Duodenal mucosa (tissue), 2 donors: Measurements from ENCODE around the gene SLC17A8.

Experiments
- H3K27ac ChIP-seq: one replicate; pipeline ENCODE4 v1.7.0; 2013; ENCODE audit warnings: low read depth, low read length
- H3K27me3 ChIP-seq, 2 donors: one replicate each; pipeline ENCODE4 v1.7.0; 2013; ENCODE audit warnings: low read length in 2 of 2, control low read depth in 1 of 2; ENCODE audit not compliant: insufficient read depth in 2 of 2, control insufficient read depth in 1 of 2
- H3K36me3 ChIP-seq, 2 donors: one replicate each; pipeline ENCODE4 v1.7.0; 2013; ENCODE audit warnings: low read length in 2 of 2, control low read depth in 1 of 2; ENCODE audit not compliant: insufficient read depth in 2 of 2, control insufficient read depth in 1 of 2
- H3K4me1 ChIP-seq, 2 donors: one replicate each; pipeline ENCODE4 v1.7.0; 2013; ENCODE audit warnings: low read length in 2 of 2, control low read depth in 1 of 2; ENCODE audit not compliant: insufficient read depth in 2 of 2, control insufficient read depth in 1 of 2
- H3K4me3 ChIP-seq, 2 donors: one replicate each; pipeline ENCODE4 v1.7.0; 2013; ENCODE audit warnings: low read length in 2 of 2, low read depth in 1 of 2
- H3K9ac ChIP-seq, 2 donors: one replicate each; pipeline ENCODE4 v1.7.0; 2013; ENCODE audit warnings: low read length in 2 of 2, low read depth in 1 of 2
- H3K9me3 ChIP-seq, 2 donors: one replicate each; pipeline ENCODE4 v1.7.0; 2013; ENCODE audit warnings: low read length in 2 of 2, control low read depth in 1 of 2; ENCODE audit not compliant: control insufficient read depth in 1 of 2

SLC17A8 gene

DNA sequence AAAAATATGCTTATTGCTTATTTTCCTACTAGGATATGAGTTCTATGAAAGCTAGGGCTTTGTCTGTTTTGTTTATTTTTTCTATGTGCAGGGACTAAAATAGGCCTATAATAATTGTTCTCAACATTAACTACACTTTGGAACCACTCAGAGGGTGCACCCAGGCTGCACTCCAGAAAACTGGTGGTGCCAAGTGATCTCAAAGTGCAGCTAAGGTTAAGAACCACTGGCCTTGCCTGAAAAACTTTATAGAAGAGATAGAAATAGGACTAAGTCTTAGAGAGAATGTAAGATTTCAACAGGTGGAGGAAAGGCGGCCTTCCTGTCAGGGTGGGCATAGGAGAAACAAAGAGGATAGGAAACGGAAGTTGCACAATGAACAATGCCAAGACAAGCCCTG, 79.1 kb downstream of the SLC17A8 start:
- no peaks in the 10 kb centered on the region for H3K36me3 ChIP-seq
- H3K27me3 ChIP-seq = no peaks in the 10 kb centered on the region
- no peak overlapping the region for H3K27ac ChIP-seq
- peaks cover 16 to 29% of the 10 kb centered on the region in 2 donors for H3K4me1 ChIP-seq
- H3K9ac ChIP-seq = no peak overlapping the region
- no peaks in the 10 kb centered on the region for H3K9me3 ChIP-seq
- no peak overlapping the region for H3K4me3 ChIP-seq

DNA sequence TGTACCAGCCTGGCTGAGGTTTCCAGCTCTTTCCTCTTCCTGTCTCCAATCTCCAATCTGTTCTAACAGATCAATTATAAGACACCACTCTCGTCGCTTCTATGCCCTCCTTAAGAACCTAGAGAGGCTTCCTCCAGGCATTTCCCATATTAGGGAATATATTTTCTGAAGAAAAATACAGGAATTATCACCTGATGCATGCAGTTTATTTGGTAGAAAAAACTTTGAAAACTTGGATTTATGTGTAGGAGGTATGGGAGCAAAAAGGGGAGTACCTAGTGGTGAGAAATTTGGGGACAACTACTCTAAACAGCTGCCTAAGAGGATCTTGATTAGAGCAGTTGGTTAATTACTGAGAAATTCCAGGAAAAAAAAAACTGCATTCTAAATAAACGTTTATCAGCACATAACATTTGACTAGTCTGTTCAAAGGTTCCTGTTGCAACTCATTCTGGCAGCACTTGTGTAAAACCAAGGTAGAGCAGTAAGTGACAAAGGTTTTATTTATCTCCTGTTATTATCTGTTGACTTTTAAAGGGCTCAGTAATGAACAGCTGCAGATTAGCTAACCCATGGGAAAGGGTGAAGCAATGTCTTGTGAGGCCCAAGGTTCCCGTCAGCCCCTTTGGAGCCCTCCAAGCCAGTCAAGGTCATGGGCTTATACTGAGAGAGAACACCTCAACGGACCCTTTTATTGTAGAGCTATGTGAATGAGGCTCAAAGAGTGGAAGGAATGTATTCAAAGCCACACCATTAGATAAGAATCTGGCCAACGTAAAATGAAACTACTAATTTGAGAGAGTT, 80.4 kb downstream of the SLC17A8 start:
- Histone ChIP-seq H3K9ac (no peak overlapping the region), H3K27ac (peak overlapping the region; percentile 17), H3K36me3 (no peaks in the 10 kb centered on the region), H3K9me3 (no peaks in the 10 kb centered on the region), H3K4me1 (peaks cover 16 to 32% of the 10 kb centered on the region in 2 donors), H3K4me3 (peak overlapping the region; percentile 19 to 39), H3K27me3 (no peaks in the 10 kb centered on the region)

DNA sequence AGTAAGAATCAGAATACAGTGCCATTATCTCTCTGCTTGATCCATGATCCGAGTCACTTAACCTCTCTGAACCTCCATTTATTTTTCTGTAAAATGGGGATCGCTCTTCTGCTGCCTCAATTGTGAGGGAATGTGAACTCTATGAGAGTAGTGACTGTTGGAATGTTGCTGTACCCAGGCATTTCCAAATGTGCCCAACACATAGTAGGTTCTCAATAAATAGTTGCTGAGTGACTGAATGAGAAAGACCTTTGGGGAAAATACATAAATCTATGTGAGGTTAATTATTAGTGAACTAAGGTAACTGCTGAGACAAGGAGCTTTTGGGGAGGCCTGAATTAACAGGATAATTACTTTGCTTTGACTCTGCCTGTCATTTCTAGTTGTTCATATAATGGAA, 82.9 kb downstream of the SLC17A8 start:
- Histone ChIP-seq H3K27ac (no peak overlapping the region), H3K9ac (no peak overlapping the region), H3K4me3 (no peak overlapping the region), H3K36me3 (no peaks in the 10 kb centered on the region), H3K4me1 (peaks cover 16 to 32% of the 10 kb centered on the region in 2 donors), H3K9me3 (no peaks in the 10 kb centered on the region), H3K27me3 (no peaks in the 10 kb centered on the region)

DNA sequence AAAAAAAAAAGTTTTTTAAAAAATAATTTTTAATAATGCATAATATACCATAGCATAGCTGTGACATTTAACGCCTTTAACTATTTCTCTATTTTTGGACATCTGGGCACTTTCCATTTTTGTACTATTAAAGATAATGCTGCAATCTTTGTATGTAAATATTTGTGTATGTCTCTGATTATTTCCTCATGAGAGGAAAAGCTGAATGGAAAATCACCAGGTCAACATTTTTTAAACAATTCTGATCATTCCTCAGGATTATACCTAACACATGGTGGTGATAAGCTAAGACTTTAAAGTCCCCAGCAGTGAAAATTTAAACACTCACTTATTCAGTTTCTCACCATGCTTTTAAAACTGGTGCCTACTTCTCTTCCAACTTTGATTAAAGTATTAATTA, 85.5 kb downstream of the SLC17A8 start:
- Histone ChIP-seq H3K4me1 (peaks cover 5 to 16% of the 10 kb centered on the region in 2 donors), H3K27me3 (no peaks in the 10 kb centered on the region), H3K27ac (no peak overlapping the region), H3K9me3 (no peaks in the 10 kb centered on the region), H3K36me3 (no peaks in the 10 kb centered on the region), H3K4me3 (no peak overlapping the region), H3K9ac (no peak overlapping the region)

DNA sequence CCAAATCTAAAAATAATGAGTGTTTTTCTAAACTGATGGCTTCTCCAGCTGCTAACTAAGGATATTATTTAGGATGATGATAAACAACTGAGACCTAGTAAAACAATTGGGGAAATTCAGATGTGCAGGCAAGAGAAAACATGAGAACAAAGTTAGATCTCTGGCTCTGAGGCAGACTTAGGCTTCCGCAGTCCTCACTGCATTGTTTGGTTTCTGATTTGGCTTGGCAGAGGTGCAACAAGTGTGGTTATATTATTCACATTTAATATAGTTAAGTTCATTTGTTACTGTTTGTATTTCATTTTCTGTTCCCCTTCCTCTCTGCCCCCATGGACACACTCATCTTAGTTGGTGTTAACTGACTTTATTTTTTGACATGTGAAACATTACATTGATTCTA, 86.6 kb downstream of the SLC17A8 start:
- Histone ChIP-seq H3K27me3 (no peaks in the 10 kb centered on the region), H3K9me3 (no peaks in the 10 kb centered on the region), H3K27ac (no peak overlapping the region), H3K9ac (no peak overlapping the region), H3K4me3 (no peak overlapping the region), H3K4me1 (peaks cover 0 to 13% of the 10 kb centered on the region in 2 donors), H3K36me3 (no peaks in the 10 kb centered on the region)

DNA sequence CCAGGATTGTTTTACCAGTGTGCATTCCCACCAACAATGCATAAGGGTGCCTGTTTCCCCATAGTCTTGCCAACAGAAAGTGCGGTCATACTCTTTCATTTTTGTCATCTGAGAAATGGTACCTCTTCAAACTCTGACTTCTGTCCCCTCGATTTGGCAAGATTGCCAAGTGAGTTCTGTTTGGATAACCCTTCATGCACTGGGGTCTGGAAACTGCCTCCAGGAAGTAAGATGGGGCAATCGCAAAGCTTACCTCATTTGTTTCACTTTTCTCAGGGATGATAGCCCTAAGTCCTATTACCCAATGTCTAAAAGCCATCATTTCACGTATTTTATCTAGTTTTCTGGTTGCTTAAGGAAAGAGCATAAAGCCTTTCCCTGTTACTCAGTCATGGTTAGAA, 88.2 kb downstream of the SLC17A8 start:
- H3K9me3 ChIP-seq = no peaks in the 10 kb centered on the region
- H3K27me3 ChIP-seq = no peaks in the 10 kb centered on the region

DNA sequence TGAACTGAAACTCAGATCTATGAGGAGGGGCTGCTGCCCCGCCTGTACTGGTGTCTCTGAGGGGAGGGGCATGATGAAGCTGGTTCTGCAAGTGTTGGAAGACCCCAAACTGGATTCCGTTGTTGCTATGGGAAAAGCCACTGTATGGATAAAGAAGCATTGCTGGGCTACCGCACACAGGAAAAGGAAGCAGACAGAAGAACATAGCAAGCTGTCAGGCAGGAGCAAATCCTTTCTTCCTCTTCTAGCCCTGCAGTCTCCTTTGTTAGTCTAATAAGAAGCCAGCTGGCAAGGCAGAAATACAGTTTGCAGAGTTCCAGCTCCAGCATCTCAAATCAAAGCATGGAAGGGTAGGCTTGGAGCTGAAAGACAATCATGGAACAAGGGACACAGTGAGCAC, 90.5 kb downstream of the SLC17A8 start:
- H3K4me1 ChIP-seq = peaks cover 0 to 5% of the 10 kb centered on the region in 2 donors
- H3K9me3 ChIP-seq = no peaks in the 10 kb centered on the region
- no peaks in the 10 kb centered on the region for H3K36me3 ChIP-seq
- H3K27ac ChIP-seq = no peak overlapping the region
- no peaks in the 10 kb centered on the region for H3K27me3 ChIP-seq
- no peak overlapping the region for H3K9ac ChIP-seq
- H3K4me3 ChIP-seq = no peak overlapping the region

More for the DNA sequence above, 88.2 kb downstream of the SLC17A8 start:
- H3K9ac ChIP-seq = no peak overlapping the region
- H3K27ac ChIP-seq = no peak overlapping the region
- no peak overlapping the region for H3K4me3 ChIP-seq
- no peaks in the 10 kb centered on the region for H3K36me3 ChIP-seq
- H3K4me1 ChIP-seq = peaks cover 0 to 12% of the 10 kb centered on the region in 2 donors

DNA sequence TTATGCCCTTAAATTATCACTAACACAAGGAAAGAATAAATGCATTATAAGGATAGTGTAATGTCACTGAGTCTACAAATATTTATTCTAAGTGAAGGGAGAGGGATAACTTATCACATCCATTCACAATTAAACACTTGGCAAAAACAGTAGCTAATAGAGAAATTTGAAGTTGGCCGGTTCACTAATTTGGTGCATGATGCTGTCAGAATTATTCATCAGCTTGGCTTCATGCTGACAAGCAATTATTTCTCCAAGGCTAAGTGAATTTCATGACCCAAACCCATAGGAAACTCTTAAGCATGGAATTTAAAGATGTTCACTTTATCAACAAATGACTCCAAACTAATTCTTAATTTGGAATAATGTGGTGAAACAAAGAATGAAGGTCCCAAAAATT, 91.8 kb downstream of the SLC17A8 start:
- H3K27me3 ChIP-seq = no peaks in the 10 kb centered on the region
- peaks cover 0 to 5% of the 10 kb centered on the region in 2 donors for H3K4me1 ChIP-seq
- no peak overlapping the region for H3K27ac ChIP-seq

DNA sequence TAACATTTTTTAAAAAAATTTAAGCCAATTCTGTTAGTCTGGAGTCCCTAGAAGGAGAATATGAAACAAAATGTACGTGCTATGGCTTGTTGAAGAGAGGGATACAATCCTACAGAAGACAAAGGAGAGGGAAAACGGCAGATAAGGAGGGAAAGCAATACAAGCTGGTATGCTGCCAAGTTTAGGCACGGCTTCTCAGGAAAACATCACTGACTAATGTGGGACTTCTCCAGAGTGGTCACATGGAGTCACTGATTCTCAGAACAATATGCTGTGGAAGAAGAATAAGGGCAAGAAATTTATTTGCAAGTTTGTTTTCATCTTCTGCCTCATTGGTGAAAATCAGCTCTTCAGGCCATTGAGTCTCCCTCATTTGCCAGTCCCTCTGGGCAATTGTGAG, 93.9 kb downstream of the SLC17A8 start:
- no peak overlapping the region for H3K9ac ChIP-seq
- no peaks in the 10 kb centered on the region for H3K9me3 ChIP-seq
- H3K36me3 ChIP-seq = no peaks in the 10 kb centered on the region
- H3K27me3 ChIP-seq = no peaks in the 10 kb centered on the region
- H3K4me3 ChIP-seq = no peak overlapping the region
- H3K27ac ChIP-seq = no peak overlapping the region
- peaks cover 0 to 5% of the 10 kb centered on the region in 2 donors for H3K4me1 ChIP-seq

More for the DNA sequence above, 91.8 kb downstream of the SLC17A8 start:
- Histone ChIP-seq H3K9me3 (no peaks in the 10 kb centered on the region), H3K36me3 (no peaks in the 10 kb centered on the region), H3K9ac (no peak overlapping the region), H3K4me3 (no peak overlapping the region)

DNA sequence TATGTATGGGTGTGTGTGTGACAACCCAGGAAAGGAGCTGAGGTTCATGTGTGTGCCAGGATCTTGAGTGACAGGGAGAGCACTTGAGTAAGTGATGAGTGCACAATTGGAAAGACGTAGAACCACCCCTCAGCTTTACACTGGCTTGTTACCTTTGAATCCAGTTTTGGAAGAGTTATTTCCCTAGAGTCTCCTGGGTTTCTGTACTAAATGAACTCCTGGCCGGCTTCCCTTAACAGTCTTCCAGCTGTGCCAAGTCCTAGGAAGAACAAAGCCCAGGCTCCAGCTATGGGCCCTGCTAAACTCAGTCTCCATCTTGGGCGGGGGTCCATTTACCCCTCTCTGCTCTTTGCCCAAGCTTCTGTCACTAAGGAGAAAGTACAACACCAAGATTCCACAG, 97.1 kb downstream of the SLC17A8 start:
- H3K9me3 ChIP-seq = no peaks in the 10 kb centered on the region
- no peaks in the 10 kb centered on the region for H3K36me3 ChIP-seq
- no peaks in the 10 kb centered on the region for H3K27me3 ChIP-seq
- H3K4me1 ChIP-seq = no peaks in the 10 kb centered on the region
- no peak overlapping the region for H3K9ac ChIP-seq
- no peak overlapping the region for H3K4me3 ChIP-seq
- no peak overlapping the region for H3K27ac ChIP-seq
